HepG2 (cell line): Measurements from ENCODE around the gene TSTD2.
"Not testable (repeated sequence)": the region's sequence is repeated elsewhere in the genome, so short reads cannot be mapped to it uniquely, and the experiment has no call there.

Experiments used
- NFRKB ChIP-seq: fragments of 450-650 bp; IDR thresholded peaks from 2 replicates; pipeline ENCODE4 v1.6.1; 2017
- POLR2A ChIP-seq, 2 experiments: IDR thresholded peaks; 2 replicates each; pipeline ENCODE4 v1.6.1; 2011; ENCODE audit warnings: low read depth in 2 of 2, low read length in 2 of 2, mild to moderate bottlenecking in 1 of 2, moderate library complexity in 1 of 2; ENCODE audit not compliant: insufficient read depth in 1 of 2
- TAF1 ChIP-seq: sonication (generic); formaldehyde crosslinking; IDR thresholded peaks from 2 replicates; pipeline ENCODE4 v1.4.0; 2020; ENCODE audit warnings: missing genetic modification reagents
- ZSCAN9 ChIP-seq: IDR thresholded peaks from 2 replicates; pipeline ENCODE4 v1.6.1; 2016; ENCODE audit warnings: borderline replicate concordance
- TF ChIP-seq, protein P1 (sequence below): sonication (generic); formaldehyde crosslinking; IDR thresholded peaks from 2 replicates; pipeline ENCODE4 v1.5.0; 2020; ENCODE audit warnings: mild to moderate bottlenecking, missing genetic modification reagents, moderate library complexity

- not testable (repeated sequence) for TF ChIP-seq POLR2A (IDR thresholded peaks at IDR 0.05; ENCODE audit: insufficient read depth in 1 of 2, low read depth in 2 of 2, low read length in 2 of 2); NFRKB; ZSCAN9 (CRISPR knock-in tag); TAF1 (CRISPR knock-in tag)
- TF ChIP-seq, protein P1, sequence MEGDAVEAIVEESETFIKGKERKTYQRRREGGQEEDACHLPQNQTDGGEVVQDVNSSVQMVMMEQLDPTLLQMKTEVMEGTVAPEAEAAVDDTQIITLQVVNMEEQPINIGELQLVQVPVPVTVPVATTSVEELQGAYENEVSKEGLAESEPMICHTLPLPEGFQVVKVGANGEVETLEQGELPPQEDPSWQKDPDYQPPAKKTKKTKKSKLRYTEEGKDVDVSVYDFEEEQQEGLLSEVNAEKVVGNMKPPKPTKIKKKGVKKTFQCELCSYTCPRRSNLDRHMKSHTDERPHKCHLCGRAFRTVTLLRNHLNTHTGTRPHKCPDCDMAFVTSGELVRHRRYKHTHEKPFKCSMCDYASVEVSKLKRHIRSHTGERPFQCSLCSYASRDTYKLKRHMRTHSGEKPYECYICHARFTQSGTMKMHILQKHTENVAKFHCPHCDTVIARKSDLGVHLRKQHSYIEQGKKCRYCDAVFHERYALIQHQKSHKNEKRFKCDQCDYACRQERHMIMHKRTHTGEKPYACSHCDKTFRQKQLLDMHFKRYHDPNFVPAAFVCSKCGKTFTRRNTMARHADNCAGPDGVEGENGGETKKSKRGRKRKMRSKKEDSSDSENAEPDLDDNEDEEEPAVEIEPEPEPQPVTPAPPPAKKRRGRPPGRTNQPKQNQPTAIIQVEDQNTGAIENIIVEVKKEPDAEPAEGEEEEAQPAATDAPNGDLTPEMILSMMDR (CRISPR knock-in tag), result not testable (repeated sequence)
Measured at GRCh38 chr9:97586909-97587308, 46.3 kb downstream of the TSTD2 start.
